Ovary (tissue), 9 donors: ENCODE results near the gene ACMSD. TPM values are rescaled to one million over a fixed set of nuclear protein-coding genes. Genes with fewer than 3 reads are reported as not detected.
"Not testable (repeated sequence)": the region's sequence is repeated elsewhere in the genome, so short reads cannot be mapped to it uniquely, and the experiment has no call there.

Source experiments
- DNase-seq, 5 donors: peaks; one replicate each; pipeline ENCODE4 v3.0.0-alpha.2; 2019 to 2020
- H3K27ac ChIP-seq, 2 donors: fragments of 200-600 bp; one replicate each; pipeline versions ENCODE4 v1.5.1 to v1.8.0; 2019 to 2022
- H3K27me3 ChIP-seq: fragments of 200-600 bp; one replicate; pipeline ENCODE4 v1.8.0; 2022
- H3K36me3 ChIP-seq: fragments of 200-600 bp; sonication (generic); one replicate; pipeline ENCODE4 v1.5.1; 2019
- H3K4me1 ChIP-seq: one replicate; pipeline ENCODE4 v1.8.1; 2013; ENCODE audit warnings: mild to moderate bottlenecking, moderate library complexity; ENCODE audit not compliant: insufficient read depth
- H3K4me3 ChIP-seq: fragments of 200-600 bp; sonication (generic); one replicate; pipeline ENCODE4 v1.5.1; 2017
- H3K9me3 ChIP-seq, 2 donors: fragments of 200-600 bp in 1 of 2; sonication (generic) in 1 of 2; one replicate each; pipeline versions ENCODE4 v1.5.1 to v1.8.1; 2013 to 2019; ENCODE audit warnings: mild to moderate bottlenecking in 1 of 2, moderate library complexity in 1 of 2
- CTCF ChIP-seq, 3 donors: fragments of 450-650 bp in 2 of 3; fragments of 200-600 bp in 1 of 3; IDR thresholded peaks; one replicate each; pipeline versions ENCODE4 v1.5.1 to v1.8.0; 2016 to 2022; ENCODE audit warnings: antibody characterized with exemption in 3 of 3, mild to moderate bottlenecking in 1 of 3
- EP300 ChIP-seq: sonication (generic); formaldehyde crosslinking; IDR thresholded peaks from one replicate; pipeline ENCODE4 v1.6.1; 2017; ENCODE audit warnings: antibody characterized with exemption
- POLR2A ChIP-seq: fragments of 450-650 bp; IDR thresholded peaks from one replicate; pipeline ENCODE4 v1.6.1; 2017; ENCODE audit warnings: antibody characterized with exemption, mild to moderate bottlenecking, moderate library complexity
- WGBS, 3 donors: extraction: QIAGEN DNeasy Blood & Tissue Kit in 1 of 3; methylation state at CpG; one replicate each; pipeline versions ENCODE4 v1.1.5 to v1.1.7; 2013 to 2017; 5-methylcytosine and 5-hydroxymethylcytosine counted together
- intact Hi-C, 4 donors: fragments of 100-400 bp; cut with DNase I; formaldehyde crosslinking; loops; one replicate each; pipeline versions ENCODE4 v1.11.0 to v1.15.1; 2022 to 2023
- polyA plus RNA-seq, 2 donors: library from polyadenylated mRNA; stranded (reverse); fragments of 200-250 nt in 1 of 2; fragments of 350-450 nt in 1 of 2; fragmentation: Illumina TruSeq in 1 of 2; extraction: RNeasy Lipid Tissue Mini Kit (QIAGEN cat#74804) in 1 of 2; gene quantifications; one replicate each; pipeline ENCODE4 v1.2.3, GENCODE V29; 2013 to 2014
- total RNA-seq, 7 donors: library from RNA; depleted of rRNA in 2 of 7; stranded (reverse); fragments of >200 nt in 2 of 7; fragmentation: NEBNext Ultra II Directional in 3 of 7; extraction: Animal tissue kit (Norgen Biotek cat#: 25700) in 3 of 7; gene quantifications; one replicate each; pipeline versions ENCODE4 v1.1.0 to v1.2.4, GENCODE V29; 2016 to 2023
- donor health status: DM: no; HTN: no; CAD: no; lungs with moderate emphysema.
- donor health status: DM: no; HTN: no; CAD: no.
- donor health status: Bipolar disorder and iron deficiency.
- donor health status: DM: yes; HTN: yes; CAD: no.
- donor health status: DM: no; HTN: no; CAD: no.
- donor health status: DM: yes; HTN: yes; CAD: no.

ACMSD gene
- total and polyA plus RNA-seq, 9 donors, result not detected

- Histone ChIP-seq H3K9me3 (no peaks in the 10 kb centered on the region), H3K27ac (no peak overlapping the region), H3K4me3 (no peak overlapping the region), H3K4me1 (no peaks in the 10 kb centered on the region), H3K36me3 (no peaks in the 10 kb centered on the region), H3K27me3 (no peaks in the 10 kb centered on the region)
- intact Hi-C loops, result no loop called here
- 89 to 93% (median 92%) methylated on average over 4 of the region's 4 CpGs for WGBS, 3 donors
- no peak for DNase-seq
- TF ChIP-seq EP300 (no peak), POLR2A (no peak), CTCF (IDR thresholded peaks at IDR 0.05) (no peak)
Observed at GRCh38 chr2:134843968-134844367, 5.6 kb downstream of the ACMSD start.

- H3K27ac ChIP-seq, result no peak overlapping the region
- intact Hi-C loops, result no loop called here
- H3K27me3 ChIP-seq, result no peaks in the 10 kb centered on the region
- WGBS, 3 donors, result 80 to 89% (median 86%) methylated on average over 2 of the region's 2 CpGs
- no peak overlapping the region for H3K4me3 ChIP-seq
- DNase-seq, result no peak
- no peaks in the 10 kb centered on the region for H3K4me1 ChIP-seq
- no peaks in the 10 kb centered on the region for H3K36me3 ChIP-seq
- H3K9me3 ChIP-seq, result no peaks in the 10 kb centered on the region
- no peak for TF ChIP-seq EP300
Observed at GRCh38 chr2:134845028-134845427, 6.6 kb downstream of the ACMSD start.

- H3K27me3 ChIP-seq, result no peaks in the 10 kb centered on the region
- H3K4me1 ChIP-seq, result no peaks in the 10 kb centered on the region
- H3K36me3 ChIP-seq, result no peaks in the 10 kb centered on the region
- 45 to 62% (median 50%) methylated on average over 2 of the region's 2 CpGs for WGBS, 3 donors
- no peak for DNase-seq
- H3K27ac ChIP-seq, result no peak overlapping the region
- TF ChIP-seq POLR2A (no peak), EP300 (no peak), CTCF (IDR thresholded peaks at IDR 0.05) (no peak)
- H3K9me3 ChIP-seq, result no peaks in the 10 kb centered on the region
- intact Hi-C loops, result no loop called here
- no peak overlapping the region for H3K4me3 ChIP-seq
Observed at GRCh38 chr2:134845719-134846118, 7.3 kb downstream of the ACMSD start.

- intact Hi-C loops, result no loop called here
- TF ChIP-seq CTCF (IDR thresholded peaks at IDR 0.05), result no peak
- TF ChIP-seq EP300, result no peak
- TF ChIP-seq POLR2A, result no peak
- Histone ChIP-seq H3K27ac (no peak overlapping the region), H3K27me3 (no peaks in the 10 kb centered on the region), H3K9me3 (no peaks in the 10 kb centered on the region), H3K36me3 (no peaks in the 10 kb centered on the region), H3K4me1 (no peaks in the 10 kb centered on the region), H3K4me3 (no peak overlapping the region)
- 95 to 100% (median 100%) methylated on average over 1 of the region's 1 CpG for WGBS, 3 donors
- no peak for DNase-seq
Observed at GRCh38 chr2:134846213-134846612, 7.8 kb downstream of the ACMSD start.

GRCh38 chr2:134847582-134847981, 9.2 kb downstream of the ACMSD start:
- H3K9me3 ChIP-seq, H3K36me3 ChIP-seq, H3K27me3 ChIP-seq, H3K27ac ChIP-seq, H3K4me3 ChIP-seq, H3K4me1 ChIP-seq, intact Hi-C loops, DNase-seq: not testable (repeated sequence)
- 92 to 96% (median 93%) methylated on average over 5 of the region's 5 CpGs for WGBS, 3 donors

- intact Hi-C loops, result no loop called here
- DNase-seq, result no peak
- Histone ChIP-seq H3K27me3 (no peaks in the 10 kb centered on the region), H3K27ac (no peak overlapping the region), H3K4me3 (no peak overlapping the region), H3K36me3 (no peaks in the 10 kb centered on the region), H3K4me1 (no peaks in the 10 kb centered on the region), H3K9me3 (no peaks in the 10 kb centered on the region)
- WGBS, 3 donors, result 70 to 80% (median 74%) methylated on average over 7 of the region's 7 CpGs
- no peak for TF ChIP-seq POLR2A
- no peak for TF ChIP-seq CTCF (IDR thresholded peaks at IDR 0.05)
Observed at GRCh38 chr2:134852518-134852917, 14.1 kb downstream of the ACMSD start.
